GM23338 (cell line): ENCODE results near the gene CUL7. TPM values are rescaled to one million over a fixed set of nuclear protein-coding genes. Genes with fewer than 3 reads are reported as not detected.
"Not testable (repeated sequence)": the region's sequence is repeated elsewhere in the genome, so short reads cannot be mapped to it uniquely, and the experiment has no call there.

ENCODE experiments used
- ATAC-seq: fragments of 200-7000 bp; cut with Tn5 transposase; 3 replicates; pipeline ENCODE4 v1.9.1; 2020
- DNase-seq: peaks from one replicate; pipeline ENCODE4 v3.0.0-alpha.2; 2015; ENCODE audit warnings: low spot score
- H2AFZ ChIP-seq: fragments of 200-600 bp; sonication (generic); 2 replicates; pipeline ENCODE4 v1.8.0; 2016; ENCODE audit warnings: antibody characterized with exemption, mild to moderate bottlenecking, moderate library complexity
- H3F3A ChIP-seq: fragments of 200-600 bp; sonication (generic); replicated peaks from 2 replicates; pipeline ENCODE4 v1.8.0; 2017; ENCODE audit warnings: antibody characterized with exemption, mixed run types, low read depth
- H3K27ac ChIP-seq: fragments of 200-600 bp; sonication (generic); 2 replicates; pipeline ENCODE4 v1.6.1; 2016; ENCODE audit warnings: low read depth
- H3K27me3 ChIP-seq: fragments of 200-600 bp; sonication (generic); 2 replicates; pipeline ENCODE4 v1.8.0; 2016; ENCODE audit warnings: mild to moderate bottlenecking, mixed run types, moderate library complexity; ENCODE audit not compliant: insufficient read depth
- H3K36me3 ChIP-seq: fragments of 200-600 bp; sonication (generic); 2 replicates; pipeline ENCODE4 v1.8.0; 2016; ENCODE audit warnings: mild to moderate bottlenecking; ENCODE audit not compliant: insufficient read depth
- H3K4me1 ChIP-seq: fragments of 200-600 bp; sonication (generic); 2 replicates; pipeline ENCODE4 v1.8.0; 2016; ENCODE audit warnings: mild to moderate bottlenecking, moderate library complexity; ENCODE audit not compliant: insufficient read depth
- H3K4me2 ChIP-seq: fragments of 200-600 bp; sonication (generic); 2 replicates; pipeline ENCODE4 v1.7.1; 2017; ENCODE audit warnings: mixed run types
- H3K4me3 ChIP-seq: fragments of 200-600 bp; sonication (generic); 2 replicates; pipeline ENCODE4 v1.6.1; 2016; ENCODE audit warnings: mixed run types
- H3K79me2 ChIP-seq: fragments of 200-600 bp; sonication (generic); replicated peaks from 2 replicates; pipeline ENCODE4 v1.8.0; 2017; ENCODE audit warnings: mild to moderate bottlenecking; ENCODE audit not compliant: insufficient read depth
- H3K9me2 ChIP-seq: fragments of 200-600 bp; sonication (generic); 2 replicates; pipeline ENCODE4 v1.8.0; 2017; ENCODE audit not compliant: insufficient read depth
- H4K20me1 ChIP-seq: fragments of 200-600 bp; sonication (generic); replicated peaks from 2 replicates; pipeline ENCODE4 v1.8.0; 2017; ENCODE audit warnings: mild to moderate bottlenecking; ENCODE audit not compliant: insufficient read depth
- H3K27ac Mint-ChIP-seq: 2 replicates; pipeline ENCODE4 v1.8.0; 2020; ENCODE audit warnings: inconsistent platforms, mild to moderate bottlenecking, moderate library complexity, mixed read lengths
- H3K27me3 Mint-ChIP-seq: 3 replicates; pipeline ENCODE4 v1.8.0; 2022; ENCODE audit warnings: low read depth, mild to moderate bottlenecking, moderate library complexity, mixed read lengths, inconsistent platforms; ENCODE audit not compliant: insufficient read depth, poor library complexity
- H3K36me3 Mint-ChIP-seq: 3 replicates; pipeline ENCODE4 v1.8.0; 2021; ENCODE audit warnings: low read depth, mild to moderate bottlenecking, inconsistent platforms, moderate library complexity, mixed read lengths
- H3K4me1 Mint-ChIP-seq: 3 replicates; pipeline ENCODE4 v1.8.0; 2020; ENCODE audit warnings: mild to moderate bottlenecking, inconsistent platforms, mixed read lengths
- H3K4me3 Mint-ChIP-seq: 3 replicates; pipeline ENCODE4 v1.8.0; 2021; ENCODE audit warnings: moderate library complexity, mild to moderate bottlenecking, inconsistent platforms, mixed read lengths
- H3K9me3 Mint-ChIP-seq: 3 replicates; pipeline ENCODE4 v1.8.0; 2020; ENCODE audit warnings: moderate library complexity, mild to moderate bottlenecking, inconsistent platforms, mixed read lengths
- CTCF ChIP-seq, 2 experiments: fragments of 200-600 bp in 1 of 2; sonication (generic) in 1 of 2; conservative IDR thresholded peaks; 2 replicates each; pipeline versions ENCODE4 v1.5.1 to v1.6.1; 2016 to 2017; ENCODE audit warnings: antibody characterized with exemption in 2 of 2, low read depth in 2 of 2, mild to moderate bottlenecking in 2 of 2, moderate library complexity in 1 of 2
- EZH2 ChIP-seq: fragments of 200-600 bp; sonication (generic); IDR thresholded peaks from one replicate; pipeline ENCODE4 v1.8.0; 2017; ENCODE audit warnings: antibody characterized with exemption, mild to moderate bottlenecking, low read depth; ENCODE audit not compliant: unreplicated experiment
- POLR2AphosphoS5 ChIP-seq: IDR thresholded peaks from 2 replicates; pipeline ENCODE4 v1.6.1; 2016; ENCODE audit warnings: antibody characterized with exemption, low read depth
- ZNF114 ChIP-seq: fragments of 250-450 bp; sonication (Bioruptor Pico); IDR thresholded peaks from 2 replicates; pipeline ENCODE4 v1.5.0; 2020; ENCODE audit warnings: mild to moderate bottlenecking, moderate library complexity
- ZNF331 ChIP-seq: fragments of 250-450 bp; sonication (Bioruptor Pico); IDR thresholded peaks from 2 replicates; pipeline ENCODE4 v1.5.0; 2020; ENCODE audit warnings: low read depth, mild to moderate bottlenecking, moderate library complexity
- ZNF462 ChIP-seq: fragments of 250-450 bp; sonication (Bioruptor Pico); IDR thresholded peaks from 2 replicates; pipeline ENCODE4 v1.5.0; 2020; ENCODE audit warnings: mild to moderate bottlenecking, moderate library complexity
- polyA plus RNA-seq: library from polyadenylated mRNA; unstranded; fragments of >200 nt; fragmentation: Nextera tagmentation; extraction: Ambion mirVana; gene quantifications from 2 replicates; pipeline ENCODE4 v1.2.1, GENCODE V29; 2016
- total RNA-seq: library from RNA; depleted of rRNA; stranded (reverse); fragments of >200 nt; shearing (Covaris generic); gene quantifications from 2 replicates; pipeline ENCODE4 v1.2.3, GENCODE V29; 2014

The CUL7 gene
- total and polyA plus RNA-seq, 2 experiments from 2014 or later = 3.4 to 13.2 TPM

GRCh38 chr6:43043310-43043709, 10.3 kb downstream of the CUL7 start:
- no peaks in the 10 kb centered on the region for H3K27me3 ChIP-seq
- no peaks in the 10 kb centered on the region for H3K79me2 ChIP-seq
- no peaks in the 10 kb centered on the region for H3K9me2 ChIP-seq
- no peak overlapping the region for H3K27ac Mint-ChIP-seq
- no peaks in the 10 kb centered on the region for H4K20me1 ChIP-seq
- DNase-seq (no peak), ATAC-seq (no peak)
- H3K27me3 Mint-ChIP-seq = peaks cover 9% of the 10 kb centered on the region
- H3K4me1 Mint-ChIP-seq = no peaks in the 10 kb centered on the region
- no peaks in the 10 kb centered on the region for H3F3A ChIP-seq
- peaks cover 35% of the 10 kb centered on the region for H3K36me3 Mint-ChIP-seq
- no peak overlapping the region for H3K4me3 ChIP-seq
- H3K27ac ChIP-seq = no peak overlapping the region
- no peaks in the 10 kb centered on the region for H3K4me1 ChIP-seq
- H3K9me3 Mint-ChIP-seq = no peaks in the 10 kb centered on the region
- H3K36me3 ChIP-seq = no peaks in the 10 kb centered on the region
- H3K4me2 ChIP-seq = no peak overlapping the region
- H2AFZ ChIP-seq = no peak overlapping the region
- TF ChIP-seq EZH2 (no peak), CTCF (conservative IDR thresholded peaks at IDR 0.05; ENCODE audit: low read depth in 2 of 2) (no peak), ZNF114 (CRISPR knock-in tag) (no peak), ZNF331 (no peak), POLR2AphosphoS5 (no peak), ZNF462 (CRISPR knock-in tag) (no peak)
- H3K4me3 Mint-ChIP-seq = no peak overlapping the region; the same call in 2 of the 3 replicates

GRCh38 chr6:43041475-43041874, 12.2 kb downstream of the CUL7 start:
- peaks cover 45% of the 10 kb centered on the region for H3K36me3 Mint-ChIP-seq

More at GRCh38 chr6:43041475-43041874, 12.2 kb downstream of the CUL7 start:
- not testable (repeated sequence) for H3F3A ChIP-seq, H3K27ac Mint-ChIP-seq, H3K79me2 ChIP-seq, DNase-seq, H3K4me1 ChIP-seq, H3K9me3 Mint-ChIP-seq, ATAC-seq, H3K4me3 ChIP-seq, H3K4me1 Mint-ChIP-seq, H3K4me2 ChIP-seq, H4K20me1 ChIP-seq, H2AFZ ChIP-seq, H3K27me3 Mint-ChIP-seq, H3K9me2 ChIP-seq, H3K27ac ChIP-seq, H3K27me3 ChIP-seq, H3K36me3 ChIP-seq, H3K4me3 Mint-ChIP-seq
